SU-DHL-6 (cell line): ENCODE measurements around the gene PPP2R2D.

Experiments
- H2AFZ ChIP-seq: fragments of 200-600 bp; sonication (generic); 2 replicates; pipeline ENCODE4 v1.6.1; 2014; ENCODE audit warnings: low read depth, mild to moderate bottlenecking, moderate library complexity, mixed read lengths, antibody characterized with exemption, low read length; ENCODE audit not compliant: severe bottlenecking
- H3F3A ChIP-seq: fragments of 200-600 bp; shearing (Covaris generic); 2 replicates; pipeline ENCODE4 v1.6.0; 2016; ENCODE audit warnings: antibody characterized with exemption, mild to moderate bottlenecking; ENCODE audit not compliant: insufficient read depth
- H3K27ac ChIP-seq: fragments of 200-600 bp; sonication (generic); 2 replicates; pipeline ENCODE4 v1.5.1; 2016; ENCODE audit warnings: low read depth, mild to moderate bottlenecking, low read length, moderate library complexity, mixed read lengths
- H3K27me3 ChIP-seq: fragments of 200-600 bp; sonication (generic), shearing (Covaris generic); 2 replicates; pipeline ENCODE4 v1.6.0; 2014; ENCODE audit warnings: mild to moderate bottlenecking, low read length
- H3K36me3 ChIP-seq: fragments of 200-600 bp; sonication (generic); 2 replicates; pipeline ENCODE4 v1.6.1; 2014; ENCODE audit warnings: mild to moderate bottlenecking, low read length, mixed read lengths
- H3K4me2 ChIP-seq: fragments of 300-600, 200-600 bp; shearing (Covaris generic), sonication (generic); 2 replicates; pipeline ENCODE4 v1.6.0; 2014; ENCODE audit warnings: low read length, low read depth, mild to moderate bottlenecking; ENCODE audit not compliant: poor library complexity, severe bottlenecking
- H3K4me3 ChIP-seq: fragments of 200-600 bp; sonication (generic); 2 replicates; pipeline ENCODE4 v1.5.1; 2014; ENCODE audit warnings: antibody characterized with exemption, low read length, mild to moderate bottlenecking, mixed read lengths; ENCODE audit not compliant: insufficient read depth, poor library complexity, severe bottlenecking
- H3K79me2 ChIP-seq: fragments of 200-600 bp; sonication (generic); 2 replicates; pipeline ENCODE4 v1.6.1; 2014; ENCODE audit warnings: mild to moderate bottlenecking, low read length, moderate library complexity; ENCODE audit not compliant: insufficient read depth
- H3K9ac ChIP-seq: fragments of 200-600 bp; sonication (generic); 2 replicates; pipeline ENCODE4 v1.7.0; 2014; ENCODE audit warnings: mild to moderate bottlenecking, low read length
- H3K9me2 ChIP-seq: fragments of 200-600 bp; sonication (generic); replicated peaks from 2 replicates; pipeline ENCODE4 v1.6.1; 2014; ENCODE audit warnings: low read length; ENCODE audit not compliant: insufficient read depth
- H3K9me3 ChIP-seq: fragments of 200-600 bp; sonication (generic); 2 replicates; pipeline ENCODE4 v1.6.1; 2014; ENCODE audit warnings: low read length, mixed read lengths; ENCODE audit not compliant: insufficient read depth
- H4K20me1 ChIP-seq: fragments of 200-600 bp; sonication (generic); 2 replicates; pipeline ENCODE4 v1.6.1; 2014; ENCODE audit warnings: low read depth, mild to moderate bottlenecking, antibody characterized with exemption, low read length, moderate library complexity, mixed read lengths
- CTCF ChIP-seq: fragments of 200-600 bp; sonication (generic); IDR thresholded peaks from one replicate; pipeline ENCODE4 v1.5.1; 2017; ENCODE audit warnings: antibody characterized with exemption, mild to moderate bottlenecking, low read length, moderate library complexity; ENCODE audit not compliant: insufficient read depth, poor library complexity, severe bottlenecking
- EZH2phosphoT487 ChIP-seq: fragments of 200-600 bp; sonication (generic), shearing (Covaris generic); conservative IDR thresholded peaks from 2 replicates; pipeline ENCODE4 v1.6.1; 2018; ENCODE audit warnings: mild to moderate bottlenecking, antibody characterized with exemption, low read length, moderate library complexity, mixed read lengths

Gene PPP2R2D

DNA sequence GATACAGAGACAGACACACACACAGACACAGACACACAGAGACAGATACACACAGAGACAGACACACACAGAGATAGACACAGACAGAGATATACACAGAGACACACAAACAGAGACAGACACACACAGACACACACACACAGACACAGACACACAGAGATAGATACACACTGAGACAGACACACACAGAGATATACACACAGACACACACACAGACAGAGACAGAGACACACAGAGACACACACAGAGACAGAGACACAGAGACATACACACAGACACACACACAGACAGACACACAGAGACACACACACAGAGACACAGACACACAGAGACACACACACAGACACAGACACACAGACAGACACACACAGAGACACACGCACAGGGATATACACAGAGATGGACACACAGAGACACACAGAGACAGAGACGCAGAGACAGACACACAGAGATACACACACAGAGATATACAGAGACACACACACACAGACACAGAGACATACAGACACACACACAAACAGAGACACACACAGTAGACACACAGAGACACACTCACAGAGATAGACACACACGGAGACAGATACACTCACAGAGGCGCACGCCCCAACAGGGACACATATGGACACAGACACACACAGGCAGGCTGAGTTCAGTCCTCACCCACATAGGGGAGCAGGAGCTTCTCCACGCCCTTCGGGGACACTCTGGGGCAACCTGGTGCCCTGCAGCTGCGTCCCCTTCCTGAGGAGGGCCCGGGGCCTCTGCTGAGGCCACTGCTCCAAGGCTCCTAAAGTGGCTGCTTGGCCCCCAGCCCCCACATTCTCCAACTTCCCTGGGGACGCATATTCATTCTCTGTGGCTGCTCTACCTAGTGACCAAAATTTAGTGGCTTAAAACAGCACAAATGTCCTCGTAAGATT, 10.3 kb upstream of the PPP2R2D start:
- TF ChIP-seq EZH2phosphoT487, result no peak
- Histone ChIP-seq H3K4me2 (no peak overlapping the region), H2AFZ (no peak overlapping the region), H4K20me1 (no peaks in the 10 kb centered on the region), H3K27ac (no peak overlapping the region), H3K4me3 (no peak overlapping the region), H3K9ac (no peak overlapping the region), H3K27me3 (no peaks in the 10 kb centered on the region), H3K79me2 (no peaks in the 10 kb centered on the region), H3K9me2 (no peaks in the 10 kb centered on the region), H3F3A (no peaks in the 10 kb centered on the region), H3K36me3 (no peaks in the 10 kb centered on the region), H3K9me3 (no peaks in the 10 kb centered on the region)

GRCh38 chr10:131891196-131891928, 9.4 kb upstream of the PPP2R2D start:
- no peak overlapping the region for H3K4me2 ChIP-seq

GRCh38 chr10:131891929-131892805, 8.6 kb upstream of the PPP2R2D start:
- no peaks in the 10 kb centered on the region for H4K20me1 ChIP-seq
- H3K27me3 ChIP-seq, result no peaks in the 10 kb centered on the region
- no peaks in the 10 kb centered on the region for H3K9me2 ChIP-seq
- no peak overlapping the region for H3K9ac ChIP-seq
- H3K9me3 ChIP-seq, result no peaks in the 10 kb centered on the region
- no peaks in the 10 kb centered on the region for H3F3A ChIP-seq
- H3K4me2 ChIP-seq, result no peak overlapping the region
- no peak for TF ChIP-seq CTCF
- TF ChIP-seq EZH2phosphoT487, result no peak
- H3K36me3 ChIP-seq, result no peaks in the 10 kb centered on the region
- no peaks in the 10 kb centered on the region for H3K79me2 ChIP-seq
- H3K4me3 ChIP-seq, result no peak overlapping the region
- no peak overlapping the region for H3K27ac ChIP-seq
- H2AFZ ChIP-seq, result no peak overlapping the region

More at GRCh38 chr10:131891196-131891928, 9.4 kb upstream of the PPP2R2D start:
- H3F3A ChIP-seq, result no peaks in the 10 kb centered on the region
- H3K9me3 ChIP-seq, result no peaks in the 10 kb centered on the region
- no peaks in the 10 kb centered on the region for H3K36me3 ChIP-seq
- no peaks in the 10 kb centered on the region for H4K20me1 ChIP-seq
- H3K9ac ChIP-seq, result no peak overlapping the region
- no peaks in the 10 kb centered on the region for H3K9me2 ChIP-seq
- no peak overlapping the region for H3K27ac ChIP-seq
- no peaks in the 10 kb centered on the region for H3K27me3 ChIP-seq
- no peak overlapping the region for H2AFZ ChIP-seq
- TF ChIP-seq CTCF (no peak), EZH2phosphoT487 (no peak)
- H3K4me3 ChIP-seq, result no peak overlapping the region
- H3K79me2 ChIP-seq, result no peaks in the 10 kb centered on the region
